Esophagus muscularis mucosa (tissue), 4 donors: ENCODE results near the gene TFE3. TPM values are rescaled to one million over a fixed set of nuclear protein-coding genes. Genes with fewer than 3 reads are reported as not detected.

ENCODE experiments used
- DNase-seq: peaks from one replicate; pipeline ENCODE4 v3.0.0-alpha.2; 2017; ENCODE audit errors: extremely low spot score
- H3K27ac ChIP-seq, 4 donors: fragments of 200-600 bp; sonication (generic); replicated peaks in 1 of 4; 1 replicate in 3 of 4; 2 replicates in 1 of 4; pipeline ENCODE4 v1.5.1; 2016 to 2019; ENCODE audit warnings: mild to moderate bottlenecking in 1 of 4
- H3K27me3 ChIP-seq, 4 donors: fragments of 200-600 bp; sonication (generic); one replicate each; pipeline versions ENCODE4 v1.5.1 to v1.6.0; 2016 to 2019
- H3K36me3 ChIP-seq, 4 donors: fragments of 200-600 bp; sonication (generic); one replicate each; pipeline ENCODE4 v1.5.1; 2016 to 2019
- H3K4me1 ChIP-seq, 4 donors: fragments of 200-600 bp; sonication (generic); one replicate each; pipeline ENCODE4 v1.5.1; 2016 to 2019
- H3K4me3 ChIP-seq, 4 donors: fragments of 200-600 bp; sonication (generic); 1 replicate in 2 of 4; 2 replicates in 2 of 4; pipeline ENCODE4 v1.5.1; 2016 to 2019; ENCODE audit warnings: mild to moderate bottlenecking in 4 of 4, moderate library complexity in 1 of 4
- H3K9me3 ChIP-seq, 4 donors: fragments of 200-600 bp; sonication (generic); 1 replicate in 3 of 4; 2 replicates in 1 of 4; pipeline ENCODE4 v1.5.1; 2016 to 2019
- CTCF ChIP-seq, 3 experiments: fragments of 200-600 bp in 2 of 3; fragments of 450-650 bp in 1 of 3; sonication (generic) in 2 of 3; IDR thresholded peaks; one replicate each; pipeline ENCODE4 v1.5.1; 2017 to 2019; ENCODE audit warnings: antibody characterized with exemption in 3 of 3, mild to moderate bottlenecking in 2 of 3, moderate library complexity in 1 of 3
- EP300 ChIP-seq: sonication (generic); formaldehyde crosslinking; IDR thresholded peaks from one replicate; pipeline ENCODE4 v1.6.1; 2017; ENCODE audit warnings: antibody characterized with exemption
- POLR2A ChIP-seq: fragments of 450-650 bp; IDR thresholded peaks from one replicate; pipeline ENCODE4 v1.6.1; 2017; ENCODE audit warnings: antibody characterized with exemption, moderate library complexity, mild to moderate bottlenecking, low read depth
- POLR2AphosphoS5 ChIP-seq, 2 donors: sonication (generic); formaldehyde crosslinking; IDR thresholded peaks; one replicate each; pipeline ENCODE4 v1.6.1; 2017; ENCODE audit warnings: antibody characterized with exemption in 2 of 2
- WGBS: methylation state at CpG from one replicate; pipeline ENCODE4 v1.1.5; 2018; 5-methylcytosine and 5-hydroxymethylcytosine counted together
- intact Hi-C: fragments of 100-400 bp; cut with DNase I; formaldehyde crosslinking; loops from one replicate; pipeline ENCODE4 v1.15.1; 2023
- total RNA-seq, 4 donors: library from RNA; depleted of rRNA; stranded (reverse); fragments of >200 nt; gene quantifications; one replicate each; pipeline versions ENCODE4 v1.1.0 to v1.2.1, GENCODE V29; 2016

TFE3 gene
- total RNA-seq, 4 donors from 2014 or later = 99.9 to 181 (median 150) TPM

- TF ChIP-seq POLR2AphosphoS5 (IDR thresholded peaks at IDR 0.05) = no peak
- TF ChIP-seq POLR2A = no peak
- no peak for TF ChIP-seq EP300
- TF ChIP-seq CTCF (IDR thresholded peaks at IDR 0.05) = no peak
- intact Hi-C loops = no loop called here
- Histone ChIP-seq H3K9me3 (no peaks in the 10 kb centered on the region), H3K4me1 (peaks cover 7 to 17% (median 11%) of the 10 kb centered on the region in 4 donors), H3K27ac (no peak overlapping the region), H3K36me3 (peaks cover 0 to 7% (median 3%) of the 10 kb centered on the region in 4 donors), H3K27me3 (no peaks in the 10 kb centered on the region), H3K4me3 (no peak overlapping the region)
- DNase-seq = no peak
- 75% methylated on average over 5 of the region's 5 CpGs for WGBS
These were observed 39.5 kb downstream of the TFE3 start for GRCh38 chrX:49003696-49004095.

DNA sequence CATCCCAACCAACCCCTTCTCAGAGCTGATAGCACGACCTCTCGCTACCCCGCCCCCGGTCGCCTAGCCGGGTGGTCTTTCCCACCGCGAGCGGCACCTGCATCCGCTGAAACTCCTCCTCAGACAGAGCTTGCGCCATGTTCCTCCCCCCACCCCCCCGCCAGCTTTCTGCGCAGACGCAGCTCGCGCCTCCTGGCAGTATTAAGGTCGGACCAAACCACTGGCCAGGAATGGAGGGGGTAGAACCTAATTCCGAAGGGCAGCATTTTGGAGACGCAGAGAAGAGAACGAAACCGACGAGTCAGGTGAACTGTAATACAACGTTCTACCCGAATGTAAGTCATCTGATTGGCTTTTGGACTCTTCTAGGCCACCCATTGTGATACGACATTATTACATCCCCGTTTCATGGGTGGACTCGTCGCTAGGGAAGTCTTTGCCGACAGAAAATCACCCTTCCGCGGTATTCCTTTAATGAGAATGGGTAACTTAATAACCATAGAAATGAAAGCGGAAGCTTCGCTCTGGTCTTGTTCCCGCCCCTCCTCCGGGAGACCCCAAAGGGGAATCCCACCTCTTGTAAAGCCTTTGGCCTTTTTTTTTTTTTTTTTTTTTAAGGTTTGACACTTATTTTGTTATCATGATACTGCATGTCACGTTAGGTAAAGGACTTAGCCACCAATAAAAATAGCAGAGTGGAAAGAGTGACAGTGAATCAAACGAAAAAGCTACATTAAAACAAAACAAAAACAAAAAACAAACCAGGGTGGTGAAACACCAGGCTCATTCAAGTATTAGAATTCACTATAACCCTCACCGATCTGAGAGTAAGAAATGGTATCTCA is 40.8 kb downstream of the TFE3 start, which contains the start of gene GRIPAP1:
TSS of gene GRIPAP1 (minus strand) at position 174 of the 845 bp plus-strand sequence. CDS start at position 139, 35 bp downstream.
- H3K27me3 ChIP-seq = no peaks in the 10 kb centered on the region
- H3K4me1 ChIP-seq = peaks cover 7 to 17% (median 11%) of the 10 kb centered on the region in 4 donors
- peak; percentile 92 for DNase-seq
- peak within 1 kb of the TSS; percentile 62 to 73 (median 66) for H3K4me3 ChIP-seq
- no peaks in the 10 kb centered on the region for H3K9me3 ChIP-seq
- 32% methylated on average over 38 of the region's 38 CpGs for WGBS
- H3K36me3 ChIP-seq = peaks cover 0 to 20% (median 14%) of the 10 kb centered on the region in 4 donors
- H3K27ac ChIP-seq = peak within 1 kb of the TSS; percentile 74 to 82 (median 80)
- TF ChIP-seq POLR2A (no peak), POLR2AphosphoS5 (IDR thresholded peaks at IDR 0.05) (peak; percentile 60 to 85), EP300 (no peak), CTCF (IDR thresholded peaks at IDR 0.05) (no peak)
- intact Hi-C loops = no loop called here

DNA sequence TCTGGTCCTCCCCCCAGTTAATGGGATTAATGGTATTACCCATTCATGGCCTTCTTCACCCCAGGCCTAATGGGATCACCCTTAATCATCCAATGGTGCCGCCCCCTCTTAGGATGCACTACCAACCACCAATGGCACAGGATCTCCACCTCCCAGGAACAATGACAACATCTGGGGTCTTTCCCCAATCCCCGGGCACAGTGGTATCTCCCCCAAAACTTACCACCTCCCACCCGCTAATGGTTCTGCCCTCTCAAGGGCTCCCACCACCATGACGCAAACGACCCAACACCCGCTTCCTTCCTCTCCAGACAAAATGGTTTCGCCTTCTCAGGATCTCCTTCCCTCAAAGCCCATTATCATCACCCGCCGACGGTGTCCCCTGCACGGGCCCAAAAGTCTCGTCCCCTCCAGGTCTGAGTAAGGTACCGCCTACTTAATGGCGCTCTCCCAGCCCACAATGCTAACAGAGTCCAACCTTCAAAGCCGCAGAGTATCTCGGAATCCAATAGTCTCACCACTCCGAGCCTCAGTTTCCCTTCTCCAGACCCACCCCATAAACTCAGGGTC is 41.6 kb downstream of the TFE3 start:
- Histone ChIP-seq H3K9me3 (no peaks in the 10 kb centered on the region), H3K4me3 (peak overlapping the region; percentile 62 to 73 (median 66)), H3K36me3 (peaks cover 0 to 27% (median 21%) of the 10 kb centered on the region in 4 donors), H3K27ac (peak overlapping the region; percentile 74 to 82 (median 80)), H3K27me3 (no peaks in the 10 kb centered on the region), H3K4me1 (peaks cover 7 to 17% (median 11%) of the 10 kb centered on the region in 4 donors)
- intact Hi-C loops = no loop called here
- DNase-seq = no peak
- WGBS = 39% methylated on average over 17 of the region's 17 CpGs
- TF ChIP-seq POLR2AphosphoS5 (IDR thresholded peaks at IDR 0.05) = no peak
- no peak for TF ChIP-seq CTCF (IDR thresholded peaks at IDR 0.05)
- no peak for TF ChIP-seq POLR2A
- TF ChIP-seq EP300 = no peak

- Histone ChIP-seq H3K27ac (no peak overlapping the region), H3K4me1 (peaks cover 7 to 17% (median 11%) of the 10 kb centered on the region in 4 donors), H3K4me3 (no peak overlapping the region), H3K9me3 (no peaks in the 10 kb centered on the region), H3K36me3 (peaks cover 0 to 33% (median 28%) of the 10 kb centered on the region in 4 donors), H3K27me3 (no peaks in the 10 kb centered on the region)
- no peak for TF ChIP-seq POLR2A
- TF ChIP-seq EP300 = no peak
- TF ChIP-seq POLR2AphosphoS5 (IDR thresholded peaks at IDR 0.05) = no peak
- no peak for TF ChIP-seq CTCF (IDR thresholded peaks at IDR 0.05)
- WGBS = 91% methylated on average over 4 of the region's 4 CpGs
- no peak for DNase-seq
- intact Hi-C loops = no loop called here
These were observed 42.5 kb downstream of the TFE3 start for GRCh38 chrX:49000636-49001035.
